Measurements from ENCODE around the gene OXGR1. TPM values are rescaled to one million over a fixed set of nuclear protein-coding genes. Genes with fewer than 3 reads are reported as not detected.

Gene OXGR1
- total RNA-seq, 2 experiments from 2014 or later = not detected

- Mint-ChIP-seq H3K36me3 (ENCODE audit: low read depth) (no peaks in the 10 kb centered on the region), H3K27ac (no peak overlapping the region), H3K4me3 (no peak overlapping the region), H3K9me3 (no peaks in the 10 kb centered on the region), H3K4me1 (ENCODE audit: low read depth) (no peaks in the 10 kb centered on the region), H3K27me3 (peaks cover 28% of the 10 kb centered on the region)
- TF ChIP-seq CTCF (IDR thresholded peaks at IDR 0.05) = no peak
- Histone ChIP-seq H3K4me1 (ENCODE audit: insufficient read depth, low read length) (no peaks in the 10 kb centered on the region), H3K4me3 (ENCODE audit: low read length) (no peak overlapping the region), H3K27me3 (ENCODE audit: control insufficient read depth in 1 of 2, insufficient read depth in 2 of 2, low read length in 2 of 2) (peaks cover 0 to 3% of the 10 kb centered on the region in 2 experiments), H3K9me3 (ENCODE audit: control insufficient read depth in 1 of 2, insufficient read depth in 1 of 2, low read length in 2 of 2) (no peaks in the 10 kb centered on the region), H3K27ac (ENCODE audit: low read depth in 1 of 2, low read length in 2 of 2) (no peak overlapping the region), H3K36me3 (ENCODE audit: insufficient read depth, low read length) (no peaks in the 10 kb centered on the region)
- ATAC-seq (ENCODE audit: poor library complexity) (no peak), DNase-seq (no peak)
- CTCF ChIA-PET = no interaction called here
- intact Hi-C loops (cut with DNase I, micrococcal nuclease) = no loop called here
- POLR2A ChIA-PET = no interaction called here
Observed at GRCh38 chr13:97004886-97005285, 10.6 kb upstream of the OXGR1 start.

DNA sequence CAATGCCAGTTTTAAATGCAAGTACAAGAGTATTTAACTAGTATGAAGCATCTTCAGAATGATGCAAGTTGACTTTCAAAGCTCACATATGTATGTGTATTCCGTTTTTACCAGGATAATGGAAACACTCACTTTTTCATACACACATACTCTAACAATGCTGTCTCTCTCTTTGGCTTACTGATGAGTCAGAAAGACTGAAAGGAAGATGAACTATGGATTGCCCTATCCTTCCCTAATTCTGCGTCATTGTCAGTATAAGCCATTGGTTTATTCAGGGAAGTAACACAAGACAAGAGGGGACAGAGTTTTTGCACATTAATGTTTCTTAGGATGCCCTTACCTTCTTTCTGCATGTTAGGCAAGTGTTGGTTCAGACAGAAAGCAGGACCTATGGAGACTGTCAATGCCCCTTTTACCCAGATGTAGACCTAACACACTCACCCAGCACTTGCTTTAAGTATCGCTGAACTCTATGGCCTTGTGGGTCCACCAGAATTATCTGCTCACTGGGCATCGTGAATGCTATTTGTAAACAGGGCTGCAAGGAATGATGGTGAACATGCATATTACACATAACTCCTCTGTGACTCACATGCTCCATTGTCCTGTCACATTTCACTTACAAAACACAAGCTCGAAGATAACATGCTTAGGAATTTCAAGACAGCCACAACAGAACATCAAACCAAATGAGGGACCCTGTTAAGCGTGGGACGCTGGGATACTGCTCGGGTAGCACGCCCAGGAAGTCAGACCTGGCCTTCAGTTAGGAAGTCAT lies 10.0 kb upstream of the OXGR1 start:
- ATAC-seq (ENCODE audit: poor library complexity) (no peak), DNase-seq (peak in 2 of 14 experiments; percentile 9 to 15)
- no peaks in the 10 kb centered on the region for H3K4me1 Mint-ChIP-seq (ENCODE audit: low read depth)
- H3K4me3 Mint-ChIP-seq = no peak overlapping the region
- POLR2A ChIA-PET = no interaction called here
- CTCF ChIA-PET = no interaction called here
- no peaks in the 10 kb centered on the region for H3K36me3 Mint-ChIP-seq (ENCODE audit: low read depth)
- TF ChIP-seq CTCF (IDR thresholded peaks at IDR 0.05) = no peak
- no peaks in the 10 kb centered on the region for H3K9me3 Mint-ChIP-seq
- no peak overlapping the region for H3K27ac ChIP-seq (ENCODE audit: low read depth in 1 of 2, low read length in 2 of 2)
- no peak overlapping the region for H3K27ac Mint-ChIP-seq
- H3K27me3 Mint-ChIP-seq = peaks cover 24% of the 10 kb centered on the region
- H3K36me3 ChIP-seq (ENCODE audit: insufficient read depth, low read length) = no peaks in the 10 kb centered on the region
- H3K9me3 ChIP-seq (ENCODE audit: control insufficient read depth in 1 of 2, insufficient read depth in 1 of 2, low read length in 2 of 2) = no peaks in the 10 kb centered on the region
- no peak overlapping the region for H3K4me3 ChIP-seq (ENCODE audit: low read length)
- H3K27me3 ChIP-seq (ENCODE audit: control insufficient read depth in 1 of 2, insufficient read depth in 2 of 2, low read length in 2 of 2) = peaks cover 0 to 3% of the 10 kb centered on the region in 2 experiments
- H3K4me1 ChIP-seq (ENCODE audit: insufficient read depth, low read length) = no peaks in the 10 kb centered on the region
- intact Hi-C loops (cut with DNase I, micrococcal nuclease) = no loop called here

GRCh38 chr13:97003071-97003470 lies 8.8 kb upstream of the OXGR1 start:
- H3K4me1 Mint-ChIP-seq (ENCODE audit: low read depth) = no peaks in the 10 kb centered on the region

More at GRCh38 chr13:97003071-97003470, 8.8 kb upstream of the OXGR1 start:
- H3K4me1 ChIP-seq (ENCODE audit: insufficient read depth, low read length) = no peaks in the 10 kb centered on the region
- intact Hi-C loops (cut with DNase I, micrococcal nuclease) = no loop called here
- no peaks in the 10 kb centered on the region for H3K9me3 ChIP-seq (ENCODE audit: control insufficient read depth in 1 of 2, insufficient read depth in 1 of 2, low read length in 2 of 2)
- no peaks in the 10 kb centered on the region for H3K36me3 Mint-ChIP-seq (ENCODE audit: low read depth)
- CTCF ChIA-PET = no interaction called here
- no peak overlapping the region for H3K4me3 Mint-ChIP-seq
- H3K4me3 ChIP-seq (ENCODE audit: low read length) = no peak overlapping the region
- no peak overlapping the region for H3K27ac ChIP-seq (ENCODE audit: low read depth in 1 of 2, low read length in 2 of 2)
- no peak for DNase-seq
- no peak for ATAC-seq (ENCODE audit: poor library complexity)
- peaks cover 33% of the 10 kb centered on the region for H3K27me3 Mint-ChIP-seq
- H3K27ac Mint-ChIP-seq = no peak overlapping the region
- H3K36me3 ChIP-seq (ENCODE audit: insufficient read depth, low read length) = no peaks in the 10 kb centered on the region
- no peak for TF ChIP-seq CTCF (IDR thresholded peaks at IDR 0.05)
- H3K9me3 Mint-ChIP-seq = no peaks in the 10 kb centered on the region
- POLR2A ChIA-PET = no interaction called here
- H3K27me3 ChIP-seq (ENCODE audit: control insufficient read depth in 1 of 2, insufficient read depth in 2 of 2, low read length in 2 of 2) = peaks cover 0 to 1% of the 10 kb centered on the region in 2 experiments
